Activated T-cell treated with anti-CD3 and anti-CD28 coated beads, Interleukin-2, amount 50 U/mL, for 72 hours (primary cell): Measurements from ENCODE around the gene KIAA0930. TPM values are rescaled to one million over a fixed set of nuclear protein-coding genes. Genes with fewer than 3 reads are reported as not detected.

ENCODE experiments used
- ATAC-seq, 2 donors: fragments of 150-1000 bp; cut with Tn5 transposase; replicated peaks in 1 of 2; 2 replicates each; pipeline ENCODE4 v1.10.0; 2021; ENCODE audit warnings: moderate library complexity in 2 of 2, mild to moderate bottlenecking in 1 of 2
- DNase-seq, 2 donors: peaks; one replicate each; pipeline ENCODE4 v3.0.0; 2021 to 2022; ENCODE audit warnings: mixed read lengths in 1 of 2
- H3K27ac Mint-ChIP-seq: one replicate; pipeline ENCODE4 v1.8.0; 2022; ENCODE audit warnings: mild to moderate bottlenecking, moderate library complexity, mixed read lengths
- H3K27me3 Mint-ChIP-seq: one replicate; pipeline ENCODE4 v1.8.0; 2022; ENCODE audit warnings: low read depth, mixed read lengths
- H3K36me3 Mint-ChIP-seq, 2 donors: one replicate each; pipeline ENCODE4 v1.8.0; 2022; ENCODE audit warnings: mixed read lengths in 2 of 2, mild to moderate bottlenecking in 1 of 2; ENCODE audit not compliant: insufficient read depth in 2 of 2
- H3K4me1 Mint-ChIP-seq: one replicate; pipeline ENCODE4 v1.8.0; 2022; ENCODE audit warnings: low read depth, mixed read lengths
- H3K4me3 Mint-ChIP-seq, 2 donors: one replicate each; pipeline ENCODE4 v1.8.0; 2022; ENCODE audit warnings: mild to moderate bottlenecking in 2 of 2, mixed read lengths in 2 of 2, moderate library complexity in 2 of 2
- H3K9me3 Mint-ChIP-seq, 2 donors: one replicate each; pipeline ENCODE4 v1.8.0; 2022; ENCODE audit warnings: mixed read lengths in 2 of 2
- total RNA-seq, 2 donors: library from RNA; stranded (reverse); gene quantifications; one replicate each; pipeline ENCODE4 v1.2.3, GENCODE V29; 2022

The KIAA0930 gene
- total RNA-seq, 2 donors from 2014 or later = 25.3 to 26.4 TPM

DNA sequence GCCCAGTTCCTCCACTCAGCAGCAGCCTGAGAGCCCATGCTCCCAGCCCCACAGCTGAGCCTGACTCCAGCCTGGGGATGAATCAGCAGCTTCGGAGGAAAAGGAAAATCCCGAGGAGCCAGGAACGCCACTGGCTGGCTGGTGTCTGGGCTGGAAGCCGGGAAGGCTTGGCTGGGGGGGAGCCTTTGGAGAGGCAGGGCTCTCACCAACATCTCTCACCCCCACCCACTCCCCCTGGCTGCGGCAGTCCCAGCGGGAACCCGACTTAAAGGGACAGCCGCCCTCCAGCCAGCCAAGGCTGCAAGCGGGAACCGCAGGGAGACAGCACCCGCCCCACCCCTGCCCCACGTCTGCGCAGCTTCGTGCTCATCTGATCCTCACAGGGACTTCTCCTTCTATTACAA is 28.4 kb downstream of the KIAA0930 start:
- ATAC-seq = no peak
- Mint-ChIP-seq H3K27ac (no peak overlapping the region), H3K27me3 (no peaks in the 10 kb centered on the region), H3K4me3 (no peak overlapping the region), H3K9me3 (no peaks in the 10 kb centered on the region), H3K36me3 (no peaks in the 10 kb centered on the region), H3K4me1 (no peaks in the 10 kb centered on the region)
- DNase-seq = no peak

DNA sequence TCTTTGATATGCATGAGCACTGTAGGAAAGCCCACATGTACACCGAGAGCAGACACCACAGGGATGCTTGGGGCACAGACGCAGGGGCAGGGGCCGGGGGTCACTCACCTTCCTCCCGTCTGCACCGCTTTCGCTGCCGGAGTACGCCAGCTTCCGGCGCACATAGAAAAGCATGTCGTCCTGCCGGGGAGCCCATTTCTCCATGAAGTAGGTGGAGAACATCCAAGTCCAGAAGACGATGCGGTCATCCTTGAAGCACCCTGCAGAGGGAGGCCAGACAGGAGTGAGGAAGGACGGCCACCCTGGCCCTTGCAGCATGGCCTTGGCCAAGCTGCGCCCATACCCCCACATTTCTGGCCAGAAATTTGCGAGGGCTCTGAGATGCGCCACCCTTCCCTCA is 28.8 kb downstream of the KIAA0930 start:
- no peak for ATAC-seq
- Mint-ChIP-seq H3K27ac (no peak overlapping the region), H3K36me3 (no peaks in the 10 kb centered on the region), H3K4me3 (no peak overlapping the region), H3K9me3 (no peaks in the 10 kb centered on the region), H3K4me1 (no peaks in the 10 kb centered on the region), H3K27me3 (no peaks in the 10 kb centered on the region)
- no peak for DNase-seq

DNA sequence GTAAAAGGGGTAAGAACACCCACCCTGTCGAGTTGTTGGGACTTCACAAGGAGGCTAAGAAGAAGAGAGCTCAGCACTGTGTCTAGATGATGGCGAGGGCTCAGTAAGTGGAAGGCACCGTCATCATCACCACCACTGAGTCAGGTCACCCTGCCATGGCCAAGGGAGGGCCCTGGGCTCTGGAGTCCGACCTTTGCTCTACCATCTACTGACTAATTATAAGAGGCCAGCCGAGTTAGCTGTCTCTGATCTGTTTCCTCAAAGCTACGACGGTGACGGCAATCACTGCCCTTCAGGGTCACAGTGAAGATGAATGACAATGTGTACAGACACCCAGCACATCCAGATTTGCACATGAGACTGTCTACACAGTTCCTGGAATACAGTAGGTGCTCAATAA is 29.3 kb downstream of the KIAA0930 start:
- Mint-ChIP-seq H3K4me3 (no peak overlapping the region), H3K9me3 (no peaks in the 10 kb centered on the region), H3K27ac (no peak overlapping the region), H3K27me3 (no peaks in the 10 kb centered on the region), H3K4me1 (no peaks in the 10 kb centered on the region), H3K36me3 (no peaks in the 10 kb centered on the region)
- no peak for DNase-seq
- no peak for ATAC-seq

DNA sequence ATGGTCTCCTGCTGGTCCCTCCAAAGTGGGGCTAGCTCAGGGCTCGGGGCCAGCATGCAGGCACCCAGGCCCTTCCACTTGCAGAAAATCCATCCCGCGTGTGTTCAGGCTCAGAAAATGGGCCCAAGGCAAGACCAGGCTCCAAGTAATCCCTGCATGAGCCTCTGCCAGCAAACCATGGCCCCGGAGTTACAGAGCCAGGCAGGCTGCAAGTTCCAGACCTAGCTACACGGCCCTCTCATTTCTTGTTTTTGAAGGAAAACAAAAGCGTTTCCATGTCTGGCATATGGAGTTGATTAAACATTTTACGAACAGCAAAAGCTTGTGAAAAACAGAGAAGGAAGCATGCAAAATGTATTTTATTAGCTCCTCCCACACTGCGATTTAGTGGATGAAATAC is 29.7 kb downstream of the KIAA0930 start:
- Mint-ChIP-seq H3K4me1 (no peaks in the 10 kb centered on the region), H3K36me3 (no peaks in the 10 kb centered on the region), H3K4me3 (no peak overlapping the region), H3K27me3 (no peaks in the 10 kb centered on the region), H3K27ac (no peak overlapping the region), H3K9me3 (no peaks in the 10 kb centered on the region)
- no peak for DNase-seq
- ATAC-seq = no peak

DNA sequence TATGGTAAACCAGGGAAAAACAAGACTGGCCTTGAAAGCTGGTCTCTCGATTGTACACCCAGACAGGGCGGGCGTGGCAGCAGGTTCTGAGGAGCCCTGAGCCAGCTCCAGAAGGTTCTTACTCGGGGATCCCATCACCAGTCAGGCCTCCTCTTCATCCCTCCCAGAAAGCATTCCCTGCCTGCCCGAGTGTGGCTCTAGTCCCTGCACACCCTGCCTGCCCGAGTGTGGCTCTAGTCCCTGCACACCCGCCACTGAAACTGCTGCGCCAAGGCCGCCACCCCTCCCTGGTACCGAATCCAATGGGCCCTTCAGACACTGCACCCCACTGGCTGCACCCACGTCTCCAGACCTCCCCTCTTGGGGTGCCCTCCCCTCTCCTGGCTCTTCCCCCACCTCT is 30.1 kb downstream of the KIAA0930 start:
- no peaks in the 10 kb centered on the region for H3K9me3 Mint-ChIP-seq
- H3K27me3 Mint-ChIP-seq = no peaks in the 10 kb centered on the region
- H3K27ac Mint-ChIP-seq = no peak overlapping the region
- H3K4me3 Mint-ChIP-seq = no peak overlapping the region
- ATAC-seq = no peak
- no peaks in the 10 kb centered on the region for H3K36me3 Mint-ChIP-seq
- no peaks in the 10 kb centered on the region for H3K4me1 Mint-ChIP-seq
- DNase-seq = no peak

DNA sequence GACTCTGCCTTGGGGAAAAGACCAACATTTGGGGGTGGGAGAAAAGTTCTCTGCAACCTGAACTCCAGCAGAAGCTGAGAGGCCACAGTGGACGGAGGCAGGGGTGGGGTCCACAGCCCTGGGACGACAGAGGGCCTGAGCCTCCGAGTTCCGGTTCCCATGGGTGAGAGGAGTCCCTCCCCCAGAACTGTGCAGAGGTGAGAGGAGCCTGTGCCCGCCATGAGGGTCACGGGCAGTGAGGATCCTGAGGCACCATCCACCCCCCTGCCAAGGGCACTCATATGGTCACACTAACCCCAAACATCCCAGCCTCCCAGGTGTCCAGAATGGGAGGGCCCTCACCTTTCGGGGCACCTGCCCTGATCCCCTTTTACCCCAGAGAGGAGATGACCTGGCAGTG is 30.5 kb downstream of the KIAA0930 start:
- Mint-ChIP-seq H3K4me1 (no peaks in the 10 kb centered on the region), H3K4me3 (no peak overlapping the region), H3K27ac (no peak overlapping the region), H3K36me3 (no peaks in the 10 kb centered on the region), H3K27me3 (no peaks in the 10 kb centered on the region), H3K9me3 (no peaks in the 10 kb centered on the region)
- no peak for DNase-seq
- no peak for ATAC-seq

DNA sequence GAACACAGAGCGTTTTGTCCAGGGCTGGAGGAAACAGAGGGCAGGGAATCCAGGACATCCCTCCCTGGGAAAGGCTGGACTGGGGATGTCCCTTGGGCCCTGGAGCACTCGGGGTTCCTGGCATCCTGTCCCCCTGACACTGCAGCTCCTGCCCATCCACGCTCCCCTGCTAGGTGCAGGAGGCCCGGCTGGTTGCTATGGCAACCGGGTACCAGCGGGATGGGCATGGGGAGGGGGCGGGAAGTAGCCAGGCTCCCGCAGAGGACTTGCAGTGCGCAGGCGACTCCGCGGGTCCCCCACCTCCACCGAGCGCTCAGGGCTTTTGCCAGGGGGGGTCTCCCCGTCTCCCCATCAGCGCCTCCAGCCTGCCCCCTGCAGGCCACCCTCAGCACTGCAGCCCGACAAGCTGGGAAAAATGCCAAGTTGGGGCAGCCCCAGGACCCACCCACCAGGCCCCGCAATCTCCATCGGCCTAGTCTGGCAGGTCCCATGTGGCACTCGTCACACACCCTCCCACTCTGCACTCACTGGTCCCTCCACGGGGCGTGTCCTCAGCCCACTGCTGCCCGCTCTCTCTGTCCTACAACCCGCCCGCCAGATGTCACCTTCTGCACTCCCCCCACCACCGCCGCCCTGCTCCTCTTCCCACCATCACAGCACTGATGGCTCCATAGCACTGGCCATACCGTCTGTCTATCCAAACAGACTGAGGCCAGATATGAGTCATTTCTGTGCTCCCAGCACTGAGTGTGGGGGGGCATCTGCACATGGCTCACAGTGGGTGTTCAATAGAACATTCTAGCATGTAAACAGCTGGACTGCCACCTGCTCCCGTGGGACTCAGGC is 31.5 kb downstream of the KIAA0930 start:
- Mint-ChIP-seq H3K27me3 (no peaks in the 10 kb centered on the region), H3K4me3 (no peak overlapping the region), H3K27ac (no peak overlapping the region), H3K36me3 (no peaks in the 10 kb centered on the region), H3K4me1 (no peaks in the 10 kb centered on the region), H3K9me3 (no peaks in the 10 kb centered on the region)
- peak; percentile 37 to 59 for DNase-seq
- peak in 1 of 2 donors; percentile 44 for ATAC-seq

DNA sequence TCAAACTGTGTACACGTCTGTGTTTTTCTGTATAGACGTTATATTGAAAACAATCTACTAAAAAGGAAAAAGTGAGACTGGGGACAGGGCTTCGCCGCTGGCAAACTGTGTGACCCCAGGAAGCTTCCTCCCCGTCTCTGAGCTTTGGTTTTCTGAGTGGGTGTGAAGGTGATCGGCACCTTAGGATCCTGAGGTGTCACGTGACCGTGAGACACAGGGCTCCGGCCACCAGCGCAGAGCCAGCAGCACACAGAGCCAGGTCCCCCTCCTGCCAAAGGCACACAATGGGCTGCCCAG is 32.0 kb downstream of the KIAA0930 start:
- Mint-ChIP-seq H3K27ac (no peak overlapping the region), H3K4me1 (no peaks in the 10 kb centered on the region), H3K27me3 (no peaks in the 10 kb centered on the region), H3K4me3 (no peak overlapping the region), H3K36me3 (no peaks in the 10 kb centered on the region), H3K9me3 (no peaks in the 10 kb centered on the region)
- no peak for ATAC-seq
- DNase-seq = no peak

DNA sequence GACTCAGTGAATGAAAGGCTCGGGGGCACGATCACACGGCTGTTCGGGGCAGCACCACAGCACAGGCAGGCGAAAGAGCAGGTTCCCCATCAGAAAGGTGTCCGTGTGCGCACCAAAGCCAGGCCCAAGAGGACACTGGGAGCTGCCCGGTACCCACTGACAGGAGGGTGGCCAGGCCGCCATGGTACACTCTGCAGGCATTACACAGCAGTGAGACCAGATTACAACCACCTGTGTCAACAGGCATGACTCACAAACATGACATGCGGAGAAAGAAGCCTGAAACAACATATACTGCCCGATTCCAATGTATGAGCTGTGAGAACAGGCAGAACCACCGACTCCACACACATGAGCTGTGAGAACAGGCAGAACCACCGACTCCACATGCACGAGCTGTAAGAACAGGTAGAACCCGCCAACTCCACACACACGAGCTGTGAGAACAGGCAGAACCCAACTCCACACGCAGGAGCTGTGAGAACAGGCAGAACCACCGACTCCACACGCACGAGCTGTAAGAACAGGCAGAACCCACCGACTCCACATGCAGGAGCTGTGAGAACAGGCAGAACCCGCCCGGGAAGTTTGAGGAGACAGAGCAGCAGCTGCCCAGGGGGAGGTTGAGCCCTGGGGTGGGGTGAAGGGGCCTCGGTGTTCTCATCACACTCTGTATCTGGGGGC is 32.6 kb downstream of the KIAA0930 start:
- H3K36me3 Mint-ChIP-seq = no peaks in the 10 kb centered on the region
- no peaks in the 10 kb centered on the region for H3K9me3 Mint-ChIP-seq
- no peak for ATAC-seq
- no peak overlapping the region for H3K27ac Mint-ChIP-seq
- H3K4me1 Mint-ChIP-seq = no peaks in the 10 kb centered on the region
- H3K27me3 Mint-ChIP-seq = no peaks in the 10 kb centered on the region
- no peak for DNase-seq
- no peak overlapping the region for H3K4me3 Mint-ChIP-seq

DNA sequence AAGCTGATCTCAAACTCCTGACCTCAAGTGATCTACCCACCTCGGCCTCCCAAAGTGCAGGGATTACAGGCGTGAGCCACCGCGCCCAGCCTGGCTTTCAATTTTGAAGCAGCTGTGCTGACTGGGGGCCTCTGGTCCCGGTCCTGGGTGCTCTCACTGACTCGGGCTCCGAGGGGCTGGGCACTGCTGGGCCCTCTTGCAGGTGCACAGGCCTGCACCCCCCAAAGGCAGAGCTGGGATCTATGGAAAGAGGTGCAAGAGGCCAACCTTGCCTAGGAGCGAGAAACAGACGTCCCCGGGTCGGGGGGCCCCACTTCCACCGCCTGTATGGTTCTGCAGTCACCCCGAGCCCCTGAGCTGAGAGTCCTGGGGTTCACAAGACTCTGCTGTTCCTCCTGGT is 33.2 kb downstream of the KIAA0930 start:
- no peaks in the 10 kb centered on the region for H3K27me3 Mint-ChIP-seq
- no peaks in the 10 kb centered on the region for H3K9me3 Mint-ChIP-seq

DNA sequence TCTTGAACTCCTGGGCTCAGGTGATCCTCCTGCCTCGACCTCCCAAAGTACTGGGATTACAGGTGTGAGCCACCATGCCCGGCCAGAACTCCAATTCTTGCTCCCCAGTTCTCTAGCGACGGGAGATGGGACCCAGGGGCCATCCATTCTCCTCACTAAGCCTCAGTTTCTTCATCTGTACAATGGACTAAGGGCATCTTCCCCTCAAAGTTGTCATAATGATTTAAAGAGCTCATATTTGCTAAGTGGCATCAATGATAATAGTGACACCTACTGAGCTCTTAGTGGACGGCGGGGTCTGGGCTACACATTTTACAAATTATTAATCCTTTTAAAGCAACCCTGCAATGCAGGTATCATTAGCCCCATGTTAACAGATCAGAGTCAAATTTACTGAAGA is 34.5 kb downstream of the KIAA0930 start:
- Mint-ChIP-seq H3K9me3 (no peaks in the 10 kb centered on the region), H3K36me3 (no peaks in the 10 kb centered on the region), H3K27me3 (no peaks in the 10 kb centered on the region), H3K27ac (no peak overlapping the region), H3K4me1 (no peaks in the 10 kb centered on the region), H3K4me3 (no peak overlapping the region)
- ATAC-seq (no peak), DNase-seq (no peak)

More for the DNA sequence above, 33.2 kb downstream of the KIAA0930 start:
- ATAC-seq = no peak
- no peak overlapping the region for H3K27ac Mint-ChIP-seq
- no peak overlapping the region for H3K4me3 Mint-ChIP-seq
- H3K36me3 Mint-ChIP-seq = no peaks in the 10 kb centered on the region
- H3K4me1 Mint-ChIP-seq = no peaks in the 10 kb centered on the region
- no peak for DNase-seq

DNA sequence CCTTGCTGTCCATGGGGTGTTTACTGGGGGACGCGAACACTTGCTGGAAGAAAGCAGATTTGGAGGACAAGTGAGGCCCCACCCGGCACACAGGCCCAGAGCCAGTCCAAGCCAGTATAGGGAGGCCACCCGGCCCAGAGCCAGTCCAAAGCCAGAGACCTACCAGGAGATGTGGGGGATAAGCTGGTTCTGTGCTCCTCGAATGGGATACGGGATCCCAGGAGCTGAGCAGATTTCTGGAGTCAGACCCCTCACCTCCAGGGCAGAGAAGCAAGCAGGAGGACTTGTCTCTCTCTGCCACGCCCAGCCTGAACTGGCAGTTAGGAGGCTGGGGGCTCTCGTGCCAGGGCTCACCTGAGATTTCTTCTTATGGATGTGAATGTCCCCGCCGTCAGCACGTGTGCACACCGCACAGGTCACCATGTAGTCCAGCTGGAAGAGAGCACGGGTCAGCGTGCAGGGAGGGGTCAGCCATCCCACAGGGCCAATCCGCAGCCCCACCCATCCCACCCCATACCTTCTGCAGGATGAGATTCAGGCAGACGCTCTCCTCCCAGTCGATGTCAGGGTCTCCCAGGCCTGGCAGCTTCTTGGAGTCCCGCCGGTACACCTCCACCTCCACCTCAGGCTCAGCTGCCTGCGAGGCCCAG is 35.3 kb downstream of the KIAA0930 start:
- H3K9me3 Mint-ChIP-seq = no peaks in the 10 kb centered on the region
- DNase-seq (no peak), ATAC-seq (no peak)
- H3K4me3 Mint-ChIP-seq = no peak overlapping the region
- no peak overlapping the region for H3K27ac Mint-ChIP-seq
- H3K27me3 Mint-ChIP-seq = no peaks in the 10 kb centered on the region
- no peaks in the 10 kb centered on the region for H3K4me1 Mint-ChIP-seq
- H3K36me3 Mint-ChIP-seq = no peaks in the 10 kb centered on the region

DNA sequence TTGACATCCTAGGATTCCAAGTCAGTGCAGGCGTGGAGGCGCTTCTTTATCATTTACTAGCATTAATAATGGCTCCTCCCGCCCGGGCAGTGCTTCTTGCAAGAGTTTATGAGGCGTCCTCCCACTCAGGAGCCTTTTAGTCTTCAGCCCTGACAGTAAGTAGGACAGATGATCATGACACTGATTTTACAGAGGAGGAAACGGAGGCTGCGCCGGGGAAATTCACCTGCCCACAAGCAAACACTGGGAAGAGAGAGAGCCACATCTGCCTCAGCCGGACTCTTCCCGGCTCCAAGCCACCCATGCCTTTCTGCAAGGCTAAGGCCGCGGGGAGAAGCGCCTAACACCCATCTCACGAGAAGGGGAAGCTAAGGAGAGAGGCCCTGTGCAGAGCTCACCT is 35.9 kb downstream of the KIAA0930 start:
- H3K27ac Mint-ChIP-seq = no peak overlapping the region
- DNase-seq (no peak), ATAC-seq (no peak)
- no peaks in the 10 kb centered on the region for H3K27me3 Mint-ChIP-seq
- H3K4me1 Mint-ChIP-seq = no peaks in the 10 kb centered on the region
- H3K4me3 Mint-ChIP-seq = no peak overlapping the region
- no peaks in the 10 kb centered on the region for H3K9me3 Mint-ChIP-seq
- no peaks in the 10 kb centered on the region for H3K36me3 Mint-ChIP-seq
